ENCODE measurements around the gene EDC4.
"Not testable (repeated sequence)": the region's sequence is repeated elsewhere in the genome, so short reads cannot be mapped to it uniquely, and the experiment has no call there.

Gene EDC4

GRCh38 chr16:67848118-67848517 is 24.7 kb upstream of the EDC4 start:
- DNase-seq (ENCODE audit: low read depth in 2 of 2) = no peak

DNA sequence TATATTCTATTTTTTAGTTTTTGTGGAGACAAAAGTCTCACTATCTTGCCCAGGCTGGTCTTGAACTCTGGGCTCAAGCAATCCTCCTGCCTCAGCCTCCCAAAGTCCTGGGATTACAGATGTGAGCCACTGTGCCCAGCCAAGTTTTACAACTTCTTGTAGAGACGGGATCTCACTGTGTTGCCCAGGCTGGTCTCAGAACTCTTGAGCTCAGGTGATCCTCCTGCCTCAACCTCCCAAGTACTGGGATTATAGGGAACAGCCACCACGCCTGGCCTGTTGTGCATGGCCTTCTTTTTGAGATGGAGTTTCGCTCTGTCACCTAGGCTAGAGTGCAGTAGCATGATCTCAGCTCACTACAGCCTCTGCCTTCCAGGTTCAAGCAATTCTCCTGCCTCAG is 19.2 kb upstream of the EDC4 start:
- DNase-seq (ENCODE audit: low read depth in 2 of 2) = no peak

DNA sequence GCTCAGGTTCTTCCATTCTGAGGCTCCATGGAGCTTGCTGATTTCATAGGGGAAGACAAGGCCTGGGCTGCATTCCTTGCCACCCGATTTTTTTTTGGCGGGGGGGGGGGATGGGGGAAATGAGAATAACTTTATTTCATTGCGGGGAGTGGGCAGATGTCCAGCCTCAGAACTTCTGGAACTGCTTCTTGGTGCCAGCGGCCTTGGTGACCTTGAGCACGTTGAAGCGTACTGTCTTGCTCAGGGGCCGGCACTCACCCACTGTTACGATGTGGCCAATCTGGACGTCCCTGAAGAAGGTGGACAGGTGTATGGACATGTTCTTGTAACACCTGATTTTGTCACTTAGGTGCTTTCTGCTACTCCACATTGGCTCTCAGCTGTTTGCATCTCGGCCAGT is 17.1 kb upstream of the EDC4 start:
- no peak for DNase-seq (ENCODE audit: low read depth in 2 of 2)

DNA sequence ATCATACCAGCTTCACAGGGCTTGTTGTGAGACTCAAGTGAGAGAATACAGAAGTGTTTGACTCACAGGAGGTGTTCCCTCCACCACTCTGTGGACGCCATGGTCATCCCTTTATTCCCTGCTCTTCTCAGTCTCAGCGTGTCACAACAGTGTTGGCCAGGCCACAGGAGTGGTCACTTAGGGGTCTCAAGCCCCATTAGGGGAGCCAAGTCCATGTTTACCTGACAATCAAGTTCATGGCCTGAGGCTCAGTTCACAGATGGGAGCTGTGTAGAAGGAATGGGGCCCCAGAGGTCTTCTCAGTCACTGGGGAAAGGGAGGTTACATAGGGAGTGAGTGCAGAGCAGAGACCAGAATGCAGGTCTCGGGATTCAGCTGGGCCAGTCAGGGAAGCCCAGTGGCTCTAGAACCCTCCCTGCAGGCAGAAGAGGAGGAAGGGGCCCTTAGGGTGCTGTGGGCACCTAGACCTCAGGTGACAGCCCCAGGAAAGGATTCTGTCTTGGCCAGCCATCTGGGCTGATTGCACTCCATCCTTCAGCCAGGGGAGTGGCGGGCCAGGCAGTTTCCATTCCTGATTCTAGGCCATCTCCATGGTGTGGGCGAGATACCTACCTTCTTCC is 15.8 kb upstream of the EDC4 start:
- no peak for DNase-seq (ENCODE audit: low read depth in 2 of 2)

- no peak for DNase-seq (ENCODE audit: low read depth in 2 of 2)
These were observed 15.2 kb upstream of the EDC4 start for GRCh38 chr16:67857547-67858233.

DNA sequence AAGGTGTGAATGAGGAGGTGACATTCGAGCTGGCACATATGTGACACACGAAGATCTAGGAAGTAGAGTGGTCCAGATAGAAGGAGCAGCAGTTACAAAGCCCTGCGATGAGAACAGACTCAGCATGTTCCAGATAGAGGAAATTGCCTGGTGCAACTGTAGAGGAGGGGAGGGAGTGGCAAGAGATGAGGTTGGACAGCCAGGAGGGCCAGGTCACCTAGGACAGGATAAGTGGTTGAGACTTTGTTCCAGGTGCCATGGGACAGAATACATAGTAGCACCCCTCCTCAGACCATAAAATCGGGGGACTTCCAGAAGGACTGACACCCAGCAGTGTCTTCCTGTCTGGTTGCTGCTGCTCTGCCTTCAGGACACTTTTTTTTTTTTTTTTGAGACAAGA is 14.4 kb upstream of the EDC4 start:
- DNase-seq (ENCODE audit: low read depth in 2 of 2) = no peak

DNA sequence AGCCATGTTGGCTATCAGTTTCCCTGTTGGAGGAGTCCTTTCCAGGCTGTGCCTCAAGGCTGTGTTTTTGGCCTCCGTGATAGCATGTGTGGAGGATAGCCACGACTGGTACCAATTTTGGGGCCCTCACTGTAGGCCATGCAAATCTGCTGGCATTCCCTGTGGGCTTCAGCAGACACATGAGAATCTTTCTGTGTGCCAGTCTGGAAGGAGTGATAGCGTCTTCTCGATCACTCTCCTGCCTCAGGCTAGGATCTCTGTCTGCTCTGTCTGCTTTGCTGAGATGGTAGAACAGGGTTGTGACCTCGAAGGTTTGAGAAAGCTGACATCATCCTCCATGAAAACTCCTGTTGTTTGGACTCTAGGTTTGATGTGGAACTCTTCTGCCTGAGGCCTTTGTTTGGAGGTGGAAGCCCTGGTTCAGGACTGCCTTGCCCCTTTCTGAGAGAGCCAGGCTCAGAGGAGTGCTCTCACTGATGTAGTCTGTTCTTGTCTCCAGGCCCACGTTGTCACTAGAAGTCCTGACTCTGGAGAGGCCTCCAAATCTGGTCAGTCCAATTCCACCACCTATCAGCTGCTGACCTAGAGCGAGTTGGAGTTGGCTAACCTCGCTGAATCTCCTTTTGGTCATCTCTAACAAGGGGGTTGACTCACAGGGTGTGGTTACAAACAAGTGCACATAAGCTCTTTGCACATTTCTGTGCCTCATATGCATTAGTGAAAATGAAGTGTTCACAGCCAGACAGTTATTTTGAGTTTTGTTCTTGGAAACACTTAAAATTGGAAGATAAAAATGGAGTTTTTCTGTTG is 12.1 kb upstream of the EDC4 start:
- DNase-seq (ENCODE audit: low read depth in 2 of 2) = no peak

GRCh38 chr16:67861877-67862276 is 11.0 kb upstream of the EDC4 start:
- no peak for DNase-seq (ENCODE audit: low read depth in 2 of 2)

DNA sequence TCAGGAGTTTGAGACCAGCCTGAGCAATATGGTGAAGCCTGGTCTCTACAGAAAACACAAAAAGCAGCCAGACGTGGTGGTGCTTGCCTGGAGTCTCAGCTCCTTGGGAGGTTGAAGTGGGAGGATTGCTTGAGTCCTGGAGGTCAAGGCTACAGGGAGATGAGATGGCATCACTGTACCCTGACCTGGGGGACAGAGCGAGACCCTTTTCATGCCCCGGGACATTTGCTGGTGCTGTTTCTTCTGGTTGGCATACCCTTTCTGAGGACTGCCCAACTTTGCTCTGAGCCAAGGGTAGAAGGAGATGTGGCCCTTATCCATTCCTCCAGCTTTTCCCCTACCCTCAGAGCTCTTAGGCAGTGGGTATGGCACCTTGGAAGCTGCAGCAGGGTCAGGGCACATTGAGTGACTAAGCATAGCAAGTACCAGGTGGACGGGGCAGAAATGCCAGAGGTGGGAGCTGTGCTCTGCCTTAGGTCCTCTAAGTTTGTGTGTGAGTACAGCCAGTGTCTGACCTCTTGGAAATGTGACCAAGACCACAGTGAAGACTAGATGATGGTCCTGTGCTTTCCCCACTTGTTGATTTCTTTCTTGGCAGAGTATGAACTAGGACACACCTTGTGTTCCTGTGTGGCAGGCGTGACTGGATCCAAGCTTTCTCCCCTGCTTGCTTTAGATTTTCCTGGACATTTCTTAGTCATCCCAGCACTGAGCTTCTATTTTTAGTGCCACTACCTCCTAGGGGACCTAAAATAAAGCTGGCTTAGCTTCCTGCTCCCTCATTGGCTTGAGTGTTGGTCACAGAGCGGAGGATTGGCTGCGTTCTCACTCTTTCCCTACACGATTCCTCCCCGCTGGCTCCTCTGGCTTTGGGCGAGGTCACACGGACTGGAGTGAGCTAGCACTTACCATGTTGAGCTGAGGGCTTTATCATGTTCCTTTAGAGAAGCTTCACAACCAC is 9.9 kb upstream of the EDC4 start:
- DNase-seq (ENCODE audit: low read depth in 2 of 2) = no peak

DNA sequence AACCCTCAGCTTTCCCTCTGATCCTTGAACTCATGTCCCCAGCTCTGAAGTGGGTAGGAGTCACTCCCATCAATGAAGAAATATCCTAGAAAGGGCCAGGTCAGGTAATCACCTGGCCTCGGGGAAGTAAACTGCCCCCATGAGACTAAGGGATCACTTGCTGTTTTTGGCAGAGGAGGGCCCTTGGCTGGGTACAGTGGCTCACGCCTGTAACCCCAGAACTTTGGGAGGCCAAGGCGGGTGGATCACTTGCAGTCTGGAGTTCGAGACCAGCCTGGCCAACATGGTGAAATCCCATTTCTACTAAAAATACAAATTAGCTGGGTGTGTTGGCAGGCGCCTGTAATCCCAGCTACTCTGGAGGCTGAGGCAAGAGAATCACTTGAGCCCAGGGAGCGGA is 8.8 kb upstream of the EDC4 start:
- DNase-seq (ENCODE audit: low read depth in 2 of 2) = not testable (repeated sequence)

- DNase-seq (ENCODE audit: low read depth in 2 of 2) = no peak
These were observed 8.3 kb upstream of the EDC4 start for GRCh38 chr16:67864594-67864993.

DNA sequence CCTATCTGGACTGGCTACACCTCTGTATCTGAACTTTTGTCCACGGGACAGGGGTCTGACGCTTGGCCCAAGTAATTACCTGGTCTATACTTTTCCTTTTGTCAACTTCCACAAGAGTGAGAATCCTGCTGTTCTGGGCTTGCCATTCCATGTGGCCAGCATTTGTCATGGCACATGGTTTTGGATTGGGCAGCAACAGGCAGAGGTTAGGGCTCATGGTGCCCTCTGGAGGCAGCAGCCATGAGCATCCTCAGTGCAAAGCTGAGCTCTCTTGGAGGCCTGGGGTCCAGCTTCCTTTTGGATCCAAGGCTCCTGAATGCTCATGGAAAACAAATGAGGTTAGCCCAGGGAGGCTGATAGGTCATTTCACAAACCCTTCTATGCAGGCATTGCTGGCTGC is 7.5 kb upstream of the EDC4 start:
- DNase-seq (ENCODE audit: low read depth in 2 of 2) = no peak

DNA sequence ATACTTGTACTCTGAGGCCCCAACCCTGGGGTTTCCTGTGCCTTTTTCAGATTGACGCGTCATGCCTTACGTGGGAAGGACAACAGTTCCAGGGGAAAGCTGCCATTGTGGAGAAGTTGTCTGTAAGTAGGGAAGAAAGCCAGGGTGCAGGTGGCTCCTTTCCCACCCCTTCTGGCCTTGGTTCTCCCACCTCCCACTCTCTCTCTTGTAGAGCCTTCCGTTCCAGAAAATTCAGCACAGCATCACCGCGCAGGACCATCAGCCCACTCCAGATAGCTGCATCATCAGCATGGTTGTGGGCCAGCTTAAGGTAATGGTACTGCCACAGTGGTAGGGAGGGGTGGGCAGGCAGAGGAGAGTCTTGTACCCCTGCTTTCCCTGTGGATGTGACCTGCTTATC is 4.6 kb upstream of the EDC4 start:
- no peak for DNase-seq (ENCODE audit: low read depth in 2 of 2)

DNA sequence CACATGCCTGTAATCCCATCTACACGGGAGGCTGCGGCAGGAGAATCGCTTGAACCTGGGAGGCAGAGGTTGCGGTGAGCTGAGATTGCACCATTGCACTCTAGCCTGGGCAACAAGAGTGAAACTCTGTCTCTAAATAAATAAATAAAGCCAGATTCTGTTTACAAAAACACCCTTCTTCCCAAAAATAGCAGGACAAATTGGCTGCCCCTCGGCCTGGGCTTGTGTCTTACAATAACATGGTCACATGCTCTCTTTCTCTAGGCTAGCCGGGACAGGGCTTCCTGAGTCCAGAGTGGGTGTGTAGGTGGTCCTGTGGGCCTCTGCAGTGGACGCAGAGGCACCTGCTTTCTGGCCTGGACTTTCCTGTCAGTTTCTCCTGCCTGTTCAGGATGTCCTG is 3.2 kb upstream of the EDC4 start:
- DNase-seq (ENCODE audit: low read depth in 2 of 2) = no peak

DNA sequence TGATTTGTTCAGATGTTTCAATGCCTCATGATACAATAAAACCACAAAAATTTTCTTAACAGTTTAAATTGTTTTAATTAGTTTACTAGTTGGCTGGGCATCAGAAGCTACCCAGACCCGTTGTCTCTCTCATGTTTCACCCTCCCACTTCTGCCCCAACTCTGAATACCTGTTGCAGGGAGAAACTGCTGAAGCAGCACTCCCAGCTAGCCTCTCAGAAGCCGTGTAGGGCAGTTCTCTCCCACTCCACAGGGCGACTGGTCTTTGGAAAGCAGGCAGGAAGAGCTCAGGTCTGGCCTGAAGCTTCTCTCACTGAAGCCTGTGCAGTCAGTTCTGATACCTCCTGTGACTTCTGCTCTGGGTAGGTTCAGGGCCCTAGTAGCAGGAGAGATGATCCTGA is 1.6 kb upstream of the EDC4 start:
- DNase-seq (ENCODE audit: low read depth in 2 of 2) = no peak

DNA sequence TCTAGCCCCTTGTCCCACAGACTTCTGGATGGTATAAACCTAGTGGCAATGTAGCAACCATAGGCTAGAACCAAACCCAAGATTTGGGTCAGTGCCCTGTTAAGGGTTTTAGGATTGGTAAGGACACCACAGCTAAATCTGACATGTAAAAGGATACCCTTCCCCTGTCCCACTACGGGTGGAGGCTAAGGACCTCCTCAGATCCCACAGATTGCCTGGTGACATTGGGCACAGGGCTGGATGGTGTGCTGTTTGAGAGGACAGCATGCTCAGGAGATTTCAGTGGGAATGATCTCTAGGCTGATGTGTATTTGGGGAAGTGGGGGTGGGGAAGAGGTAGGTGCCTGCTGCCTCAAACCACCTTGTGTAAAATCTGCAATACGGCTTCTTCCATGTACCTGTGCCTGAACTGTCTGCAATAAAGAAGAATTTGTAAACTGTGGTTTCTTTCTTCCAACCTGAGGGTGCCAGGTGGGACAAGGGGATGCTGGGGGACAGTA is 671 bp upstream of the EDC4 start:
- no peak for DNase-seq (ENCODE audit: low read depth in 2 of 2)

GRCh38 chr16:67873435-67874370 is 851 bp downstream of the EDC4 start:
- no peak for DNase-seq (ENCODE audit: low read depth in 2 of 2)

- DNase-seq (ENCODE audit: low read depth in 2 of 2) = no peak
These were observed 1.5 kb downstream of the EDC4 start for GRCh38 chr16:67874372-67874771.

GRCh38 chr16:67877064-67877463 is 4.2 kb downstream of the EDC4 start:
- no peak for DNase-seq (ENCODE audit: low read depth in 2 of 2)

DNA sequence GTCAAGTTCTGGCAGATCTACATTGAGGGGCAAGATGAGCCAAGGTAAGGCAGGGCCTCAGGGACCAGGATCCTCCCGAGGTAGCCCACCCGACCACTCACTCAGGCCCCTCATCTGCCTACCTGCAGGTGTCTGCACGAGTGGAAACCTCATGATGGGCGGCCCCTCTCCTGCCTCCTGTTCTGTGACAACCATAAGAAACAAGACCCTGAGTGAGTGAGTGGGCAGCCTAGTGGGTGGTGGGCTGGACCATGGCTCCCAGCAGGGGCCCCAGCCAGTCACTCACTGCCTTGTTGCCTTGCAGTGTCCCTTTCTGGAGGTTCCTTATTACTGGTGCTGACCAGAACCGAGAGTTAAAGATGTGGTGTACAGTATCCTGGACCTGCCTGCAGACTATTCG is 5.4 kb downstream of the EDC4 start:
- no peak for DNase-seq (ENCODE audit: low read depth in 2 of 2)

- DNase-seq (ENCODE audit: low read depth in 2 of 2) = no peak
These were observed 6.0 kb downstream of the EDC4 start for GRCh38 chr16:67878846-67879245.

Data from stimulated activated CD8-positive, alpha-beta memory T cell treated with anti-CD3 and anti-CD28 coated beads, Interleukin-2, amount 100 ng/mL, for 1 hour (primary cell).